ENCODE data around the gene CYP24A1. TPM values are rescaled to one million over a fixed set of nuclear protein-coding genes. Genes with fewer than 3 reads are reported as not detected.

The CYP24A1 gene
- polyA plus RNA-seq, 1 donor (not counting 4 experiments of a cell fraction or from before 2014, with no cell fraction given): 18.2 TPM

GRCh38 chr20:54195483-54196472 is 22.0 kb upstream of the CYP24A1 start:
- Histone ChIP-seq H3K79me2 (ENCODE audit: control insufficient read depth, insufficient read depth, low read length) (no peaks in the 10 kb centered on the region), H3K9ac (ENCODE audit: control insufficient read depth, extremely low read depth, insufficient read depth, low read length) (no peak overlapping the region), H3K4me2 (ENCODE audit: control insufficient read depth, extremely low read depth, insufficient read depth, low read depth, low read length) (no peak overlapping the region), H2AFZ (ENCODE audit: control insufficient read depth, low read length) (no peak overlapping the region), H3K9me3 (ENCODE audit: control insufficient read depth, low read depth, low read length) (no peaks in the 10 kb centered on the region), H3K4me1 (ENCODE audit: control insufficient read depth, extremely low read depth, insufficient read depth, low read length) (peaks cover 40% of the 10 kb centered on the region), H3K27ac (ENCODE audit: control insufficient read depth, insufficient read depth, low read length) (no peak overlapping the region), H3K4me3 (ENCODE audit: control insufficient read depth in 2 of 3, extremely low read depth in 1 of 3, insufficient read depth in 2 of 3, low read depth in 1 of 3, low read length in 3 of 3) (no peak overlapping the region), H4K20me1 (ENCODE audit: control insufficient read depth, extremely low read depth, insufficient read depth, low read length) (no peaks in the 10 kb centered on the region), H3K36me3 (ENCODE audit: control insufficient read depth in 2 of 2, extremely low read depth in 1 of 2, insufficient read depth in 2 of 2, low read length in 2 of 2) (no peaks in the 10 kb centered on the region), H3K9me1 (ENCODE audit: control insufficient read depth, extremely low read depth, insufficient read depth, low read length) (no peaks in the 10 kb centered on the region), H3K27me3 (ENCODE audit: control insufficient read depth, extremely low read depth, insufficient read depth, low read length) (no peaks in the 10 kb centered on the region)
- no peak for TF ChIP-seq EZH2 (IDR thresholded peaks at IDR 0.05; ENCODE audit: low read length)
- no peak for TF ChIP-seq CTCF (optimal IDR thresholded peaks at IDR 0.05 in 1 of 3, IDR thresholded peaks at IDR 0.05 in 1 of 3, conservative IDR thresholded peaks at IDR 0.05 in 1 of 3; ENCODE audit: extremely low read depth in 1 of 3, insufficient read depth in 2 of 3, low read length in 3 of 3)
- FAIRE-seq (no peak), DNase-seq (ENCODE audit: low read depth, low spot score) (no peak)
- dilution Hi-C loops (cut with MboI; ENCODE audit: extremely low pct_ligation_motif_present, low sequenced_read_pairs): no loop called here

DNA sequence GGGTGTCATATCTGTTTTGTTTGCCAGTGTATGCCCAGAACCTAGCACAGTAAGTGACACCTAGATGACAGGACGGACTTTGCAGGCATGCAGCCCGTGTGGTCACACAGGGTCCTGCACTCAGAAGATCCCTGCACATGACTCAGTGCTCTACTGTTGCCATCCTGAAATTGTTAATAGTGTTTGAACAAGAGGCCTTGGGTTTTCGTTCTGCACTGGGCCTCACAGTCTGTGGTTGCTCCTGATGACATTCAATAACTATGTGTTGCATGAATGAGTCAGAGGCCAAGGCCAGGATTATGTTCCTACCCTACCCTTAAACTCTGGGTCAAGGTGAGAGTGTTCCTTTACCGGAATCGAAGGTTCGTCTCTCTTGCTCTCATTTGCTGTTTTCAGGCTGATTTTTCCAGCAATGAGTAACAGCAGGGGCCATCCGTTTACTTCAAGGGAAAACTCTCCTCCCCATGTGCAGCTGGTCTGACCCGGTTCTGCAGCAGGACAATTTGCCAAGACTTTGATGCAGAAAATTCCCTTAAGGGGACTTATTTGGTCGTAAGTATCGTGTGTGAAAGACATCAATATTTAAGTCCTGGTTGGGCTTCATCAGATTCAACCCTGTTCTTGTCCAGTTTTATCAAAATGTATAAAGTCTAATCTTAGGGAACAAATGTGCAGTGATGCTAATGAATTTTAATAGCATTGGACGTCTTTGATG is 21.1 kb upstream of the CYP24A1 start:
- Histone ChIP-seq H2AFZ (ENCODE audit: control insufficient read depth, low read length) (peak overlapping the region; percentile 12), H3K79me2 (ENCODE audit: control insufficient read depth, insufficient read depth, low read length) (no peaks in the 10 kb centered on the region), H4K20me1 (ENCODE audit: control insufficient read depth, extremely low read depth, insufficient read depth, low read length) (no peaks in the 10 kb centered on the region), H3K4me1 (ENCODE audit: control insufficient read depth, extremely low read depth, insufficient read depth, low read length) (peaks cover 40% of the 10 kb centered on the region), H3K9me1 (ENCODE audit: control insufficient read depth, extremely low read depth, insufficient read depth, low read length) (no peaks in the 10 kb centered on the region), H3K36me3 (ENCODE audit: control insufficient read depth in 2 of 2, extremely low read depth in 1 of 2, insufficient read depth in 2 of 2, low read length in 2 of 2) (no peaks in the 10 kb centered on the region), H3K4me2 (ENCODE audit: control insufficient read depth, extremely low read depth, insufficient read depth, low read depth, low read length) (peak overlapping the region; percentile 15), H3K9ac (ENCODE audit: control insufficient read depth, extremely low read depth, insufficient read depth, low read length) (no peak overlapping the region), H3K4me3 (ENCODE audit: control insufficient read depth in 2 of 3, extremely low read depth in 1 of 3, insufficient read depth in 2 of 3, low read depth in 1 of 3, low read length in 3 of 3) (no peak overlapping the region), H3K27me3 (ENCODE audit: control insufficient read depth, extremely low read depth, insufficient read depth, low read length) (no peaks in the 10 kb centered on the region), H3K27ac (ENCODE audit: control insufficient read depth, insufficient read depth, low read length) (no peak overlapping the region), H3K9me3 (ENCODE audit: control insufficient read depth, low read depth, low read length) (no peaks in the 10 kb centered on the region)
- dilution Hi-C loops (cut with MboI; ENCODE audit: extremely low pct_ligation_motif_present, low sequenced_read_pairs): no loop called here
- no peak for TF ChIP-seq EZH2 (IDR thresholded peaks at IDR 0.05; ENCODE audit: low read length)
- peak in 1 of 3 experiments; percentile 28 for TF ChIP-seq CTCF (optimal IDR thresholded peaks at IDR 0.05 in 1 of 3, IDR thresholded peaks at IDR 0.05 in 1 of 3, conservative IDR thresholded peaks at IDR 0.05 in 1 of 3; ENCODE audit: extremely low read depth in 1 of 3, insufficient read depth in 2 of 3, low read length in 3 of 3)
- FAIRE-seq (peak; percentile 75), DNase-seq (ENCODE audit: low read depth, low spot score) (no peak)
